ENCODE data around the gene COQ4.

Gene COQ4

DNA sequence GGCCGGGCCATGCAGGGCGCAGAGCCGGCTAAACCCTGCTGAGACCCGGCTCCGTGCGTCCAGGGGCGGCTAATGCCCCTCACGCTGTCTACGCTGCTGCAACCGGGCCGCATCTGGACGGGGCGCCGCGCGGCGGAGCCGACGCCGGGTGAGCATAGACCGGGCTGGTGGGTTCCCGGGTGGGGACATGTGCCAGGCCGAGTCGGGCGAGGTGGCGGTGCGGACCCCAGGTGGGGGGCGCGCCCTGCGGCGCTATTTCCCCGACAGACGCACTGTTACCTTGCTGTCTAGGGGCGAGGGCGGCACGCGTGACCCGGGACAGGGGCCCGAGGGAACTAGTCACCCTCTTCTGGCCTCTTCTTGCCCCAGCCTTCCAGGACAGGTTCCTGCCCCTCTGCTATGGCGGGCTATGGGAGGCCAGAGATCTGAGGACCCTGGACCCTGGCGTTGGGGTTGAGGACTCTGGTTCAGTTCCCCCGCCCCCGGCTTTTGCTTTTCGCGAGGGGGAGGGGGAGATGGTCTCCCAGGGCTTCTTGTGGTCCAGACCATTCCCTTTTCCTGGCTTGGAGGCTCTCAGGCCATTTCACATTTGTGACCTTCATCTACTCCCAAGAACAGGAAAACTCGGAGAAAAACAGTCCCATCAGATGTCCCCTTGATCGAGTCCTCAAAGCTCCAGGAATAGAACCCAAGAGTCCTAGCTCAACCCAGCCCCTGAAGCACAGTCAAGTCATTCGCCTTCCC is 18.2 kb downstream of the COQ4 start:
- no peak for DNase-seq (ENCODE audit: low spot score)

DNA sequence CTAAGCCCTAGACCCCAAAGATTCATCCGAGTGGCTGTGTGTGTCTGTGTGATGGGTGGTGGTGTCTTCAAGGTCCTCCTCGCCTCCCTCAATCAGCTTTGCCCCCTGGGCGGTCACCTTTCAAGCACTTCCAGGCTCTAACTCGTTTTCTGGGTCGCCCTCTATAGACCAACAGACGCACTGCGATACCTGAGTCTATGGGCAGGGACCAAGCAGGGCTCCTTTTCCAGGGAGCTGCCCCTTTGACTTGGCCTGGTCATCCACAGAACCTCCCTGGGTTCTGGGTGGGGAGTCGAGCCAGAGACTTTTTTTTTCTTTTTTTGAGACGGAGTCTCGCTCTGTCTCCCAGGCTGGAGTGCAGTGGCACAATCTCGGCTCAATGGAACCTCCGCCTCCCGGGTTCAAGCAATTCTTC is 18.8 kb downstream of the COQ4 start:
- peak; percentile 63 for DNase-seq (ENCODE audit: low spot score)

DNA sequence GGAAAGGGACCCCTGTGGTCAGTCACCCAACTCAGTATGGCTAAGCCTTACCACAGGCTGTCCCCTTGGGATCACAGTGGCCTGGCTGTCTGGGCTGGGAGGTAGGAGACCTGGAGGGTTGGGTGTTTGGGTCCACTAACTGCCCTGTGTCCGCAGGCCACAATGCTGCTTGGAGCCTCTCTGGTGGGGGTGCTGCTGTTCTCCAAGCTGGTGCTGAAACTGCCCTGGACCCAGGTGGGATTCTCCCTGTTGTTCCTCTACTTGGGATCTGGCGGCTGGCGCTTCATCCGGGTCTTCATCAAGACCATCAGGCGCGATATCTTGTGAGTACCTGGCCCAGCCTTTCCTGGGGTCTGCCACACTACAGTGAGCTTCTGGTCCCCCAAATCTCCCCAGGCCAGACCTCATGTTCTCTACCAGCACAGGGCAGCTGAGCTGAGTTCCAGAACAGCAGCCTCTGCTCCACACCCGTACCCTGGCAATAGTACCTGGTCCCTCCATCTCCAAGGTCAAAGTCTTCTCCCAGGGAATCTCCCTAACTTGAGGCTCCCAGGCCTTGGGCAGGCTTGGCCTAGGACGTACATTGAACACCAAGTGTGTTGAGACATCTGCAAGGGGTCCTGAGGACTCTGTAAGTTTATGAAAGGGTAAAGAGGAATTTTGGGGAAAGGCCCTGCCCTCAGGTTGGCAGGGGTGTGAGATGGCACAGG is 20.5 kb downstream of the COQ4 start:
- no peak for DNase-seq (ENCODE audit: low spot score)

DNA sequence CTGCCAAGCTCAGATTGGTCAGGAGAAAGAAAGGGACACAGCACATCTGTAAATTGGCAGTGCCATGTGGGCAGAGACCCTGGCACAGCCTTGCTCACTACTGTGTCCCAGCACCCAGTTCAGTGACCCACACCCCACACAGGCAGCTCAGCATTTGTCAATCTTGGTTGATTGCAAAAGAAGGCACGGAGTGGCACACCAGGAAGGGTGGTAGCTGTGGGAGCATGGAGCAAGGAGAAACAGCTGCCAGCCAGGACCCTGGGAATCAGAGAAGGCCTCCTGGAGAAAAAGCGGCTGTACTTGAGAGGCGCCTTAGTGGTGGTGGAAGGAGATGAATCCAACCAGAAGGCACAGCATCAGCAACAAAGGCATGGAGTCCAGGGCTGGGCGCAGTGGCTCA is 21.2 kb downstream of the COQ4 start:
- DNase-seq (ENCODE audit: low spot score): no peak

DNA sequence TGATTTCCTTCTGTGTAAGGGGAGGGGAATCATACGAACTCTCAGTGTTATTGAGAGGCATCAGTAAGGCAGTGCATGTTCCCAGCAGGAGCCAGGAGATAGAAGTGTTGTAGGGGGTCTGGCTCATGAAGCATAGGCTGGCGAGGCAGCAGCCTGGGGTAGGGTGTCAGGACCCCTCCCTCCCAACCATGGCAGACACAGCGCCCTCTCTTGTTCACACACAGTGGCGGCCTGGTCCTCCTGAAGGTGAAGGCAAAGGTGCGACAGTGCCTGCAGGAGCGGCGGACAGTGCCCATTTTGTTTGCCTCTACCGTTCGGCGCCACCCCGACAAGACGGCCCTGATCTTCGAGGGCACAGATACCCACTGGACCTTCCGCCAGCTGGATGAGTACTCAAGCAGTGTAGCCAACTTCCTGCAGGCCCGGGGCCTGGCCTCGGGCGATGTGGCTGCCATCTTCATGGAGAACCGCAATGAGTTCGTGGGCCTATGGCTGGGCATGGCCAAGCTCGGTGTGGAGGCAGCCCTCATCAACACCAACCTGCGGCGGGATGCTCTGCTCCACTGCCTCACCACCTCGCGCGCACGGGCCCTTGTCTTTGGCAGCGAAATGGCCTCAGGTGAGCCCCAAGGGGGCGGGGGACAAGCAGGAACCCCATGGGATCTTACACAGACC is 22.4 kb downstream of the COQ4 start:
- DNase-seq (ENCODE audit: low spot score): no peak

DNA sequence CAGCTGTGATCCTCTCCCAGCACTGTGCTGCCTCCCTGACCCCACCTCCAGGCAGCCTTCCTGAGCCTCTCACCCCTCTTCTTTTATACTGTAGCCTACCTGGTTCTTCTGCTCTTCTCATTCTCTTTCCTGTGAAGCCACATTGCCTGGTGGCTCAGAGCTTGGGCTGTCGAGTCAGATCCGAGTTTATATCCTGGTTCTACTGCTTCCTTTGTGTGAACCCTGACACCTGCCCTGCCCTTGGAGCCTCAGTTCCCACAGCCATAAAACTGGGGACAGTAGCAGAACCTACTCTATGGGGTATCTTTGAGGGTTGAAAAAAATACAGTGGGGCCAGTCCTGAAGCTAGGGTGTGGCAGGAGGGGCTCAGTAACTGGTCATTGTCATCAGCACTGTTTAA is 26.5 kb downstream of the COQ4 start:
- DNase-seq (ENCODE audit: low spot score): no peak

DNA sequence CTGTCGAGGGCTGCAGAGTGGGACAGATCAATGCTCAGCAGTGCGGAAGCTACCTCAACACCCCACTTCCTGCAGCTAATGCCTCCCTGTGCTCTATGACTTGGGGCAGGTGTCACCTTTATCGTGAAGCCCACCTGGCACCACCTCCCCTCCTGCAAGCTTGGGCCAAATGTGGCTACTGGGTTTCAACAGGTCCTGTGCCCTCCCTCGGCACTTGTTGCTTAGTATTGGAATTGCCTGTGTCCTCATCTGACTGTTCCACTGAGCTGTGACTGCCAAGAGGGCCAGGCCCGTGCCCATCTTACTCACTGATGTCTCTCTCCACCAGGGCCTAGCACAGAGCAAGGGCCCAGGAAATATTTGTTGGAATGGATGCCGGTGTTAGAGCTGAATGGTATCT is 27.1 kb downstream of the COQ4 start:
- DNase-seq (ENCODE audit: low spot score): no peak

DNA sequence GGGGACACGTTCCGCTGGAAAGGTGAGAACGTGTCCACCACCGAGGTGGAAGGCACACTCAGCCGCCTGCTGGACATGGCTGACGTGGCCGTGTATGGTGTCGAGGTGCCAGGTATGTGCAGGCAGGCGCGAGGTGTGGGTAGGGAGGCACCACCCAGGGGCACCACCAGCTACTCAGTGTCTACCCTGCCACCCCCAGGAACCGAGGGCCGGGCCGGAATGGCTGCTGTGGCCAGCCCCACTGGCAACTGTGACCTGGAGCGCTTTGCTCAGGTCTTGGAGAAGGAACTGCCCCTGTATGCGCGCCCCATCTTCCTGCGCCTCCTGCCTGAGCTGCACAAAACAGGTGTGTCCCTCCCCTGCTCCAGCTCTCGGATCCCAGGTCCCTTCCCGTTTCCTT is 32.8 kb downstream of the COQ4 start:
- DNase-seq (ENCODE audit: low spot score): no peak

DNA sequence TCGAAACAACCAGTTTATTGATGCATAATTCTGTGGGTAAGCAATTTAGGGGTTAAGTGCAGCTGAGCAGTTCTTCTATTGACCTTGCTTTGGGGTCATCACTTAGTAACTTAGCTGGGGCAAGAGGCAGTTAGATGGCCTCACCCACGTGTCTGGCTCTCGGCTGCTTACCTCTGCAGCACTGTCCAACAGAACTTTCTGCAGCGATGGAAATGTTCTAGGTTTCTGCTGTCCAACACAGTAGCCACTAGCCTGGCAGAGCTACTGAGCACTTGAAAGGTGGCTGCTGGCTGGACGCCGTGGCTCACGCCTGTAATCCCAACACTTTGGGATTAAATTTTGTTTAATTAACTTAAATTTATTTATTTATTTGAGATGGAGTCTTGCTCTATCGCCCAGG is 35.5 kb downstream of the COQ4 start:
- no peak for DNase-seq (ENCODE audit: low spot score)

DNA sequence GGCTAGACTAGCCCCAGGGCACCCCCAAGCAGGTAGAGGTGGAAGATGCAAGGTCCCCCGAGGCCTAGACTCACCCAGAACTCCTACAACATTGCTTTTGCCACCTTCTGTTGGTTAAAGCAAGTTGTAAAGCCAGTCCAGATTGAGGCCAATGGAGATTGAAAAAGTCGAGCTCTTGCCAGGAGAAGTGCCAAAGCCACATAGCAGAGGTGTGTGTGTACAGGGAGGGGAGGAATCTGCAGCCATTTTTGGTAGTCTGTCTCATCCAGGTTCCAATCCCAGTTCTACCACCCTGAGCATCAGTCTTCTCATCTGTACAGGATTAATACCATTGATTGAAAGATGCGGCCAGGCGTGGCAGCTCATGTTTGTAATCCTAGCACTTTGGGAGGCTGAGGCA is 36.2 kb downstream of the COQ4 start:
- no peak for DNase-seq (ENCODE audit: low spot score)

DNA sequence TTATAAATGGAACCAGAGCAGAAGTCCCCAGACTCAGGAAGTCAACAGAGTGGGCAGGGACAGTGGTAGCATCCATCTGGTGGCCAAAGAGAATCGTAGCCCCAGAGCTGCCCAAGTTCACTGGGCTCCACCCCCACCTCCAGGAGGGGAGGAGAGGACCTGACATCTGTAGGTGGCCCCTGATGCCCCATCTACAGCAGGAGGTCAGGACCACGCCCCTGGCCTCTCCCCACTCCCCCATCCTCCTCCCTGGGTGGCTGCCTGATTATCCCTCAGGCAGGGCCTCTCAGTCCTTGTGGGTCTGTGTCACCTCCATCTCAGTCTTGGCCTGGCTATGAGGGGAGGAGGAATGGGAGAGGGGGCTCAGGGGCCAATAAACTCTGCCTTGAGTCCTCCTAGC is 38.2 kb downstream of the COQ4 start:
- no peak for DNase-seq (ENCODE audit: low spot score)

DNA sequence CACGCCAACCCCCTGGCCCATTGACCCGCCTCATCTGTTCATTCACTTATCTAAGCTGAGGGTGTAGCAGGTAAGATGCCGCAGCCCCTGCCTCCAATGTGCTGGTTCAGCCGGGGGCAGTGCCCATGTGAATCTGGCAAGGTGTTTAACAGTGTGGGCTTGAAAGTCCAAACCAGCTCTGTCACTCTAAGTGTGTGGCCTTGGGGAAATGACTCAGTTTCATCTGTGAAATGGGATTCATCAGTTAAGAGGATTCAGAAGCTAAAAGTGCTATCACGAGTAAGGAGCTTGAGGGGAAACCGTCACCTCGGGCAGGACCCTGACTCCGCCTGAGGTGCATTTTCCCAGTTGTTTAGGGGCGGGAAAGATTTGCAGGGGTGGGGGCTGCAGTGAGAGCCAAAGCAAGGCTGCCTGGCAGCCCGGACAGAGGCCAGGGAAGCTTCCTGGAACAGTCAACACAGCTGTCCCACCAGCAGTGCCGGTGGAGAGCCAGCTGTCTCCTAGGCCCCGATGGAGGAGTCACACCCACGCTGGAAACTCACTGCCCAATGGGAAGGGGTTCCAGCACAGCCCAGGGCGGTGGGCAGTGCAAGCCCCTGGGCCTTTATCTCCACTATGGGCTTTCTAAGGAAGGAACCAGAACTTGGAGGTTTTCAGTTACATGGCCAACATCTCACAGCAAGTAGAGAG is 38.8 kb downstream of the COQ4 start:
- DNase-seq (ENCODE audit: low spot score): no peak

DNA sequence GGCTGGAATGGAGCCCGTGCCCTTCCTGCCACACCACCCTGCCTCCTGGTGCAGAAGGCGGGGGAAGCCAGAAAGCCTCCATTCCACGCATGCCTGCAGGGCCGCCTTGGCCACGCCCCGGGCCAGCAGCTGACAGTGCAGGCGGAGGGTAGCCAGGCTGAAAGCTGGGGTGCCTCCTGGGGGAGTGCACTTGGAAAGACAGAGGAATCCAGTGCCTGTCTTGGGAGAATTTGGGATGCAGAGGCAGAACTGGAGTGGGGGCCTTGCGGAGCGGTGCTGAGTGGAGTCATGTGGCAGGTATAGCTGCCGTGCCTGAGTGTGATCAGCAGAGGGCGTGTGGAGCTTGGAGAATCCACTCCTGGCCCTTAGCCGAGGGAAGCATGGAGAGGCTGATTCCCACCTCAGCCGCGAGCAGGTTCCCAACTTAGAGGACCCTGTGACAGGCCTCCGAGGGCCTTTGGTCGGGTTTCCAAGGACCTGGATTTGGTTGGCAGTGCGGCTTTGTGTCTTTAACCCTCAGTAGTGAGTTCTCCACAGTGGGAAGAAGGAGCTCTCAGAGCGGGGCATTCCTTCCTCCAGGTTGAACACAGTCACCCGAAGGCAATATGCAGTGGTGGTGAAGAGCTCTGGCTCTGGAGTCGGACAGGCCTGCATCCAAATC is 39.5 kb downstream of the COQ4 start:
- peak; percentile 90 for DNase-seq (ENCODE audit: low spot score)

DNA sequence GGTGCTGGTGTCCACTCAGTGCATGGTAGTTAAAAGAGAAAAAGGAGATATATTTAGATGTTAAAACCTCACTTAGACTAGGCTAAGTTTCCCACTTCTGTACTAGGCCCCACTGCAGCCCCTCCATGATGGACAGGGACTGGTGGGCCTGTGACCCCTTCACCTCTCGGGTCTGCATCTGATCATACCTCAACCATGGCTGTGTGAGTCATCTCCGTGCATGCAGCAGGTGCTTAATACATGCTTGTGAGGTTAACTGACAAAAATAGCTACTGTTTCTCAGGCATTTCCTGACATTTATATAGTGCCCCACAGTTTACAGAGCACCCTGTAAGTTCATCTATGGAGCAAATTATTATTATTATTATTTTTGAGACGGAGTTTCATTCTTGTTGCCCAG is 40.1 kb downstream of the COQ4 start:
- no peak for DNase-seq (ENCODE audit: low spot score)

DNA sequence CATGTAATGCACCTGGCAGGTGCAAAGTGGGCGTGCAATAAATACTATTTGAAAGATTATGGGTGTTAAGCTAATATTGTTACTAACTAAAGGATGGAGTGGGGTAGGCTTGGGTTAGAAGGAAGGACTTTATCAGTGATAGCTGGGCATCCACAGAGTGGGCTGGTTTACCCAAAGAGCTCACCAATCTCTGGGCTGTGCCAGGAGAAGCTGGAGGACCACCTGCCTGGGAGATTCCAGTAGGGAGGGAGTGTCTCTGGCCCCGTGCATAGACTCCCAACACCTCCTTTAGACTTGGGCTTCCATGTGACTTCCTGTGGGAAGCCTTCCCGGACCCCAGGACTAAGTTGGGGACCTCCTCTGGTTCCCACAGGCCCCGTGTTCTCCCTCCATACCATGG is 42.9 kb downstream of the COQ4 start:
- no peak for DNase-seq (ENCODE audit: low spot score)

DNA sequence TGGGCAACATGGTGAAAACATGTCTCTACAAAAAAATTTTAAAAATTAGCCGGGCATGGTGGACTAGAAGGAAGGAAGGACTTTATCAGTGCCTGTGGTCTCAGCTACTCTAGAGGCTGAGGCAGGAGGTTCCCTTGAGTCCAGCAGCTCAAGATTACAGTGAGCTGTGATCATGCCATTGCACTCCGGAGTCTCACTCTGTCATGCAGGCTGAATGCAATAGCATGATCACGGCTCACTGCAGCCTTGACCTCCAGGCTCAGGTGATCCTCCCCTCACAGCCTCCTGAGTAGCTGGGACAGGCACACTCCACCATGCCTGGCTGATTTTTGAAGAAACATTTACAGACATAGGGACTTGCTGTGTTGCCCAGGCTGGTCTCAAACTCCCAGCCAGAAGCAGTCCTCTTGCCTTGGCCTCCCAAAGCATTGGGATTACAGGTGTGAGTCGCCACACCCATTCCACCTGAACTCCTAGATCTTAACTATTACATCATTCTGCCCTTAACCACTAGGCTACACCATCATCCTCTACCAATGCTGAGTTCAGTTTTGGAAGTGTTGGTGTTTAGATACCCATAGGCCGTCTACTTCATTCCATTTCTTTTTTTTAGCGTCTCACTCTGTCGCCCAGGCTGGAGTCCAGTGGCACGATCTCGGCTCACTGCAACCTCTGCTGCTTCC is 46.5 kb downstream of the COQ4 start:
- no peak for DNase-seq (ENCODE audit: low spot score)

DNA sequence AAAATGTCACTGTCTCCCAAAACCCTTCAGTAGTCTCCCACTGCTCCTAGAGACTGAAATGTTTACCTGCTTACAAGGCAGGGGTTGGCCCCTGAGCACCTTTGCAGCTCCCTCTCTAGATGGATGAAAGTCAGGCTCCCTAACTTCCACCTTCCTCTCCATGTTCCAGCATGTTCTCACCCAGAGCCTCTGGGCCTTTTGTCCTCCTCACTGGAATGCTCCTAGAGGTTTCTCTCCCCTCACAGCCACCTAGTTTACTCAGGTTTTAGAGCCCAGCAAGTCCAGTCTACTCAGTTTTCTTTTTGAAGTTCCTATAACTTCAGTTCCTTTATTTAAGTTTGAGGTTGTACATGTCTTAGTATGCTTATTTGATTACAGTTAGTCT is 47.7 kb downstream of the COQ4 start:
- DNase-seq (ENCODE audit: low spot score): no peak

DNA sequence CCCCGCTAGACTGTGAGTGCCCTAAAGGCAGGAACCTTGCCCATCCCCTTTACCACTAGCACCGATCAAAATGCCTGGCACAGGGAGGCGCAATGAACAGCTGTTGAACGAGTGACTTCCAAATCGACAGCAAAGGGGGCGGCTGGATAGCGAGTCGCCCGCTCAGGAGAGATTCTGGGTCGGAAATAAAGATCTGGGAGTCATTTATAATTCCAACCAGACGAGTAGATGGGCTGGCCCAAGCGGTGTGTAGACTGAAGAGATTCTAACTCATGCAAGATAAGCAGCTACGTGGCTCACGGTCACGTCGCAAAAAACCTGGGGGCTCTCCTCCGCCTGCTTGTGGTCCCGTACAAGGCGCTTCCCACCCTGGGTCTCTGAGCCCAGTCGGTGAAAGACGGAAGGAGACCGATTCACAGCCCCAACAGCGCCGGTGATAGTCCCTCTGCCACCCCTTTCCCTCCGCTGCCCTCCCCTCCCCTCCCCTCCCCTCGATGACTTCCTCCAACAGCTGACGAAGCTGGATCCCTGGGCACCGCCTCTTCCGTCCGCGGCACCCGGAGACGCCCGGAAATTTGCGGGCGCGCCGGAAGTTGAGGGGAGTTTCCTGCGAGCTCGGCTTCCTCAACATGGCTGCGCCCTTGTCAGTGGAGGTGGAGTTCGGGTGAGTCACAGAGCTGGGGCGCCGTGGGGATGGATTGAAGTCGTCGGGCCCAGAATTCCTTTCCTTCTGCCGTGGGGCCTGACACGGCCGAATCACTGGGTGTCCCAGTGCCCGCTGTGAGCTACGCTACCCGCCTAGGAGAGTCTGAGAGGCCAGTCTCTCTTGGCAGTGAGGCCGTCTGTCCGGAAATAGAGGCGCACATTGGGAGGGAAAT is 48.4 kb downstream of the COQ4 start, which contains the start of gene URM1:
Gene URM1 (plus strand): TSS at position 623 of the 878 bp plus-strand sequence. CDS start 7 bp downstream, at position 630.
- peak; percentile 98 for DNase-seq (ENCODE audit: low spot score)

DNA sequence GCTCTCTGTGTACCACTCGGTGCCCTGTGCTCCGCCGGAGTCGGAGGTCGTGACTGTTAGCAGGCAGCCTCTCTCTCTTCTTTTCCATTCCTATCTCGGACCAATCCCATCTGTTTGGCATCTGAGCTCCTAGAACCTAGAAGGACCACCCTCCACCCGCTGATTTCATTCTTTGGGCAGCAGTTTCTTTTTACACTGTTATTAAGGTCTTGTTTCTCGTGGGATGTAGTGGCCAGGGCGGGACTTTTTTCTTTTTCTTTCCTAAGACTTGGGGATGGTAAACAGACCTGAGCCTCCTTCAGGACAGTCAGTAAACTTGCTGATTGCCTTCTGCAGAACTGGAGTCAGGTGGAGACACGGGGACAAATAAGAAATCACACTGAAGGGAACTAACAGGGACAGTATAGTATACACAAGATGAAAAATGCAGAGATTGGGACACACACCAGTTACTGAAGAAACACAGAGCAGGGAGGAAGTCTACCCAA is 49.0 kb downstream of the COQ4 start:
- DNase-seq (ENCODE audit: low spot score): peak; percentile 34

DNA sequence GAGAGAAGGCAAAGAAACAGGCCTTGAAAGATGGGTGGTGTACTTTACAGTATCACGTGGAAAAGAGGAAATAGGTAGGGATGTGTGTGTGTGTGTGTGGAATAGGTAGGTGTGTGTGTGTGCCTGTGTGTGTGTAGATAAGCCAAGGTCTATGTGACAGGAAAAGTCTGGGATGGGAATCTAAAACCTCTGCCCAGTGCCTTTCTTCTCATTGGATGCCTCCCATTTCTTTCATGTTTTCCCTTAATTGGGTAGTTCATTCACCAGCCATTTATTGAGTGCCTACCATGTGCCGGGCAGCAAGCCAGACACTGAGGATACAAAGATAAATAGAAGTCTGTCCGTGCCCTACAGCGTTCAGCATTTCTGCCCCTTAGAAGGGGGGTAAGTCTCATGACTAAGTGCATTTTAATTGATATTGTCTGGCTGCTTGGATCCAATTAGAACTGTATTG is 49.6 kb downstream of the COQ4 start:
- peak; percentile 89 for DNase-seq (ENCODE audit: low spot score)

All from globus pallidus (tissue), 1 donor.